DND-41 (cell line): ENCODE measurements around the gene DYRK1A.

Experiments used
- EZH2 ChIP-seq: IDR thresholded peaks from 3 replicates; pipeline ENCODE4 v1.6.1; 2012; ENCODE audit warnings: borderline replicate concordance, low read depth, mild to moderate bottlenecking, moderate library complexity, low read length, inconsistent platforms; ENCODE audit not compliant: severe bottlenecking
- TF ChIP-seq, protein P1 (sequence below): IDR thresholded peaks from 2 replicates; pipeline ENCODE4 v1.5.1; 2012; ENCODE audit warnings: borderline replicate concordance, low read length, moderate library complexity, mild to moderate bottlenecking; ENCODE audit not compliant: poor library complexity, severe bottlenecking; ENCODE audit errors: extremely low read depth

DNA sequence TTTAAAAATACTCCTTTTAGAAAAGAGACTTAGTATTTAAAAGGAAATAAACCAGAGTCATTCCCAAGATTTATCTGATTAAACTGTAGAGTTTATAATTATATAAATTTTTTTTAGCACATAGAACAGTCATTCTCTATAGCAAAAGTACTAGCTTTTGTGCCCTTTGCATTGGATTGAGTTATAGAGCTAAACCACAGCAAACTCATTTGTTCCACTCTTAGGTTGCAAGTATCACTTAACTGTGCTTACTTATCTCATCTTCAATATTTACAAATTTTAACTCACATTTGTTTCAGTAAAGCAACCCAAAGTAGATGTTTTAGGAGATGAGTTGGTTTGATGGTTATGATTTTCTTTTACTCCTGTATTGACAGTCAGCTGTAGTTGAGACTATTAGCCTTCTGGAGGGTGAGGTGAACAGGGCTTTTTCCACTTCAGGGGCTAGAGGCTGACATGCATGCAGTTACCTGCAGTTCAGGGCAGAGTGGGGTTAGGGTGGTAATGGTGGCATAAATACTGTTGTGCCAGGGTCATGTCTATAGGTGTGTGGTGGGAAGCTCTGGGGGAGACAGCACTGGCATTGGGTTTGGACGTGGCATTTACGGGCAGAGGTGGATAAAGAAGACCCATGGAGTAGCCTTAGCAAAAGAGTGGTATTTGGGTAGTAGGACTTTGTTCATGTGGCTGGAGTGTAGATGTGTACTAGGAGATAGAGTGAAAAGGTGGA is 42.1 kb downstream of the DYRK1A start:
- TF ChIP-seq, protein P1, sequence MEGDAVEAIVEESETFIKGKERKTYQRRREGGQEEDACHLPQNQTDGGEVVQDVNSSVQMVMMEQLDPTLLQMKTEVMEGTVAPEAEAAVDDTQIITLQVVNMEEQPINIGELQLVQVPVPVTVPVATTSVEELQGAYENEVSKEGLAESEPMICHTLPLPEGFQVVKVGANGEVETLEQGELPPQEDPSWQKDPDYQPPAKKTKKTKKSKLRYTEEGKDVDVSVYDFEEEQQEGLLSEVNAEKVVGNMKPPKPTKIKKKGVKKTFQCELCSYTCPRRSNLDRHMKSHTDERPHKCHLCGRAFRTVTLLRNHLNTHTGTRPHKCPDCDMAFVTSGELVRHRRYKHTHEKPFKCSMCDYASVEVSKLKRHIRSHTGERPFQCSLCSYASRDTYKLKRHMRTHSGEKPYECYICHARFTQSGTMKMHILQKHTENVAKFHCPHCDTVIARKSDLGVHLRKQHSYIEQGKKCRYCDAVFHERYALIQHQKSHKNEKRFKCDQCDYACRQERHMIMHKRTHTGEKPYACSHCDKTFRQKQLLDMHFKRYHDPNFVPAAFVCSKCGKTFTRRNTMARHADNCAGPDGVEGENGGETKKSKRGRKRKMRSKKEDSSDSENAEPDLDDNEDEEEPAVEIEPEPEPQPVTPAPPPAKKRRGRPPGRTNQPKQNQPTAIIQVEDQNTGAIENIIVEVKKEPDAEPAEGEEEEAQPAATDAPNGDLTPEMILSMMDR: no peak
- TF ChIP-seq EZH2: no peak
